WERI-Rb-1 (cell line): ENCODE measurements around the gene CALHM4.

Source experiments
- DNase-seq: peaks from one replicate; pipeline ENCODE4 v3.0.0-alpha.2; 2020
- H3K27ac ChIP-seq: fragments of 250-450 bp; sonication (Bioruptor Pico); 2 replicates; pipeline ENCODE4 v1.5.1; 2020; ENCODE audit warnings: mild to moderate bottlenecking, moderate library complexity
- H3K27me3 ChIP-seq: fragments of 250-450 bp; sonication (Bioruptor Pico); 2 replicates; pipeline ENCODE4 v1.5.1; 2021; ENCODE audit warnings: mild to moderate bottlenecking, low read depth, moderate library complexity; ENCODE audit not compliant: insufficient read depth, severe bottlenecking
- H3K36me3 ChIP-seq: fragments of 250-450 bp; sonication (Bioruptor Pico); 2 replicates; pipeline ENCODE4 v1.5.1; 2020; ENCODE audit warnings: mild to moderate bottlenecking, moderate library complexity
- H3K4me3 ChIP-seq: 2 replicates; pipeline ENCODE4 v1.5.1; 2011; ENCODE audit warnings: low read depth, mild to moderate bottlenecking, control low read depth, low read length
- H3K9me3 ChIP-seq: fragments of 250-450 bp; sonication (Bioruptor Pico); 2 replicates; pipeline ENCODE4 v1.5.1; 2021; ENCODE audit warnings: mild to moderate bottlenecking, moderate library complexity; ENCODE audit not compliant: severe bottlenecking
- TF ChIP-seq, protein P1 (sequence below): IDR thresholded peaks from 2 replicates; pipeline ENCODE4 v1.5.1; 2011; ENCODE audit warnings: low read depth, mild to moderate bottlenecking, control low read depth, inconsistent platforms, low read length

The CALHM4 gene

GRCh38 chr6:116531675-116532570, 21.6 kb upstream of the CALHM4 start:
- DNase-seq = peak; percentile 54
- Histone ChIP-seq H3K9me3 (no peaks in the 10 kb centered on the region), H3K36me3 (no peaks in the 10 kb centered on the region), H3K27me3 (no peaks in the 10 kb centered on the region), H3K4me3 (no peak overlapping the region), H3K27ac (no peak overlapping the region)
- TF ChIP-seq, protein P1, sequence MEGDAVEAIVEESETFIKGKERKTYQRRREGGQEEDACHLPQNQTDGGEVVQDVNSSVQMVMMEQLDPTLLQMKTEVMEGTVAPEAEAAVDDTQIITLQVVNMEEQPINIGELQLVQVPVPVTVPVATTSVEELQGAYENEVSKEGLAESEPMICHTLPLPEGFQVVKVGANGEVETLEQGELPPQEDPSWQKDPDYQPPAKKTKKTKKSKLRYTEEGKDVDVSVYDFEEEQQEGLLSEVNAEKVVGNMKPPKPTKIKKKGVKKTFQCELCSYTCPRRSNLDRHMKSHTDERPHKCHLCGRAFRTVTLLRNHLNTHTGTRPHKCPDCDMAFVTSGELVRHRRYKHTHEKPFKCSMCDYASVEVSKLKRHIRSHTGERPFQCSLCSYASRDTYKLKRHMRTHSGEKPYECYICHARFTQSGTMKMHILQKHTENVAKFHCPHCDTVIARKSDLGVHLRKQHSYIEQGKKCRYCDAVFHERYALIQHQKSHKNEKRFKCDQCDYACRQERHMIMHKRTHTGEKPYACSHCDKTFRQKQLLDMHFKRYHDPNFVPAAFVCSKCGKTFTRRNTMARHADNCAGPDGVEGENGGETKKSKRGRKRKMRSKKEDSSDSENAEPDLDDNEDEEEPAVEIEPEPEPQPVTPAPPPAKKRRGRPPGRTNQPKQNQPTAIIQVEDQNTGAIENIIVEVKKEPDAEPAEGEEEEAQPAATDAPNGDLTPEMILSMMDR = peak; percentile 65

GRCh38 chr6:116533233-116533957, 20.2 kb upstream of the CALHM4 start:
- Histone ChIP-seq H3K4me3 (no peak overlapping the region), H3K27ac (no peak overlapping the region; the same call in 1 of the 2 replicates), H3K27me3 (no peaks in the 10 kb centered on the region), H3K36me3 (no peaks in the 10 kb centered on the region), H3K9me3 (no peaks in the 10 kb centered on the region)
- peak; percentile 53 for DNase-seq
- TF ChIP-seq, protein P1 = peak; percentile 53

GRCh38 chr6:116535109-116535508, 18.4 kb upstream of the CALHM4 start:
- TF ChIP-seq, protein P1 = no peak
- Histone ChIP-seq H3K27ac (no peak overlapping the region), H3K27me3 (no peaks in the 10 kb centered on the region), H3K9me3 (no peaks in the 10 kb centered on the region), H3K4me3 (no peak overlapping the region), H3K36me3 (no peaks in the 10 kb centered on the region)
- DNase-seq = no peak

DNA sequence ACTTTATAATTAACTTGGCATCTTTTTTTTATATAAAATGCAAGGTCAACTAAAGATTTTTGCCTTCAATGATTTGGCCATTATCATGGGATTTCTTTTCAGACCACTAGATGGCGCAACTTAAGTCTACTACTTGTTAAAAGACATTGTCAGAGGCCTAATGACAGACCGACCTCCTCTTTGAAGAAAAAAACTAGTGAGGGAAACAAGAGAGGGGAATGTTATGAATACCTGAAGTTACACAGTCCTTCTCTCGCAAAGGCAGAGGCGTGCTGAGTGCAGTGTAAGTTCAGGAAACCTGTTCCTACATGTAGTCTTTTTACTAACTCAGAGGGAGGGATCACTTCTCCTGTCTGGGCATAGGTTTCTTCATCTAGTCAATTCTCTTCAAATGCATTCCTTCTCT, 17.3 kb upstream of the CALHM4 start:
- peak; percentile 11 for DNase-seq

GRCh38 chr6:116542426-116542825, 11.1 kb upstream of the CALHM4 start:
- Histone ChIP-seq H3K27ac (no peak overlapping the region), H3K9me3 (no peaks in the 10 kb centered on the region), H3K36me3 (no peaks in the 10 kb centered on the region), H3K27me3 (no peaks in the 10 kb centered on the region), H3K4me3 (no peak overlapping the region)
- DNase-seq = no peak
- TF ChIP-seq, protein P1 = no peak

More for the DNA sequence above, 17.3 kb upstream of the CALHM4 start:
- Histone ChIP-seq H3K9me3 (no peaks in the 10 kb centered on the region), H3K36me3 (no peaks in the 10 kb centered on the region), H3K4me3 (no peak overlapping the region), H3K27ac (no peak overlapping the region), H3K27me3 (no peaks in the 10 kb centered on the region)
- TF ChIP-seq, protein P1 = peak; percentile 32; the same call in 1 of the 2 replicates
